Retinal pigment epithelial cell (primary cell): ENCODE data around the gene CAPN3.

ENCODE experiments used
- DNase-seq: peaks from one replicate; pipeline ENCODE4 v3.0.0-alpha.2; 2010; ENCODE audit warnings: low read depth
- H3K4me3 ChIP-seq: 2 replicates; pipeline ENCODE4 v1.5.1; 2011; ENCODE audit warnings: mild to moderate bottlenecking, low read length, control low read depth, moderate library complexity
- CTCF ChIP-seq: conservative IDR thresholded peaks from 2 replicates; pipeline ENCODE4 v1.5.1; 2011; ENCODE audit warnings: low read depth, low read length, control low read depth, inconsistent platforms

The CAPN3 gene

GRCh38 chr15:42449770-42450424 lies 90.6 kb downstream of the CAPN3 start:
- no peak for TF ChIP-seq CTCF
- no peak overlapping the region for H3K4me3 ChIP-seq
- DNase-seq, result no peak

GRCh38 chr15:42450425-42450790 lies 91.1 kb downstream of the CAPN3 start:
- no peak overlapping the region for H3K4me3 ChIP-seq
- TF ChIP-seq CTCF, result no peak
- no peak for DNase-seq

- DNase-seq, result no peak
- H3K4me3 ChIP-seq, result no peak overlapping the region
- no peak for TF ChIP-seq CTCF
Observed at GRCh38 chr15:42453826-42454225, 94.5 kb downstream of the CAPN3 start.

- peak overlapping the region; percentile 64 for H3K4me3 ChIP-seq
- no peak for TF ChIP-seq CTCF
- no peak for DNase-seq
Observed at GRCh38 chr15:42456531-42456930, 97.2 kb downstream of the CAPN3 start.

- no peak for DNase-seq
- H3K4me3 ChIP-seq, result peak overlapping the region; percentile 64
- TF ChIP-seq CTCF, result no peak
Observed at GRCh38 chr15:42456971-42457370, 97.7 kb downstream of the CAPN3 start.

GRCh38 chr15:42457445-42458442 lies 98.4 kb downstream of the CAPN3 start:
- peak overlapping the region; percentile 64 for H3K4me3 ChIP-seq

More at GRCh38 chr15:42457445-42458442, 98.4 kb downstream of the CAPN3 start:
- TF ChIP-seq CTCF, result no peak
- peak; percentile 96 for DNase-seq
